HepG2 (cell line): ENCODE measurements around the gene CTRL. TPM values are rescaled to one million over a fixed set of nuclear protein-coding genes. Genes with fewer than 3 reads are reported as not detected.

Experiments
- HCFC1 ChIP-seq: fragments of 150-350 bp; IDR thresholded peaks from 2 replicates; pipeline ENCODE4 v1.6.1; 2014; ENCODE audit warnings: low read depth, low read length
- HOXA7 ChIP-seq: sonication (generic); formaldehyde crosslinking; IDR thresholded peaks from 2 replicates; pipeline ENCODE4 v1.8.1; 2022; ENCODE audit warnings: mild to moderate bottlenecking, missing genetic modification reagents, moderate library complexity
- IRX3 ChIP-seq: sonication (generic); formaldehyde crosslinking; IDR thresholded peaks from 2 replicates; pipeline ENCODE4 v1.8.1; 2023; ENCODE audit warnings: mild to moderate bottlenecking, low read depth, missing genetic modification reagents, borderline replicate concordance
- KAT8 ChIP-seq: IDR thresholded peaks from 2 replicates; pipeline ENCODE4 v1.6.1; 2016; ENCODE audit warnings: missing genetic modification reagents, missing compliant biosample characterization
- KLF6 ChIP-seq: IDR thresholded peaks from 2 replicates; pipeline ENCODE4 v1.8.0; 2016; ENCODE audit warnings: missing biosample characterization, missing genetic modification reagents
- MAF1 ChIP-seq: sonication (generic); formaldehyde crosslinking; IDR thresholded peaks from 2 replicates; pipeline ENCODE4 v1.5.0; 2020; ENCODE audit warnings: missing genetic modification reagents, borderline replicate concordance
- MTERF4 ChIP-seq: sonication (generic); formaldehyde crosslinking; IDR thresholded peaks from 2 replicates; pipeline ENCODE4 v1.8.0; 2023; ENCODE audit warnings: mild to moderate bottlenecking, missing genetic modification reagents
- MTF2 ChIP-seq: sonication (generic); formaldehyde crosslinking; IDR thresholded peaks from 2 replicates; pipeline ENCODE4 v1.5.0; 2020; ENCODE audit warnings: missing genetic modification reagents, borderline replicate concordance
- PAWR ChIP-seq: sonication (generic); formaldehyde crosslinking; IDR thresholded peaks from 2 replicates; pipeline ENCODE4 v1.4.0; 2020; ENCODE audit warnings: missing genetic modification reagents, mild to moderate bottlenecking, borderline replicate concordance
- SKIL ChIP-seq: sonication (generic); formaldehyde crosslinking; IDR thresholded peaks from 2 replicates; pipeline ENCODE4 v1.8.0; 2022; ENCODE audit warnings: missing genetic modification reagents, mild to moderate bottlenecking, moderate library complexity, borderline replicate concordance
- SOX13 ChIP-seq, 3 experiments: fragments of 450-650 bp in 1 of 3; sonication (generic) in 1 of 3; formaldehyde crosslinking in 1 of 3; IDR thresholded peaks in 2 of 3; conservative IDR thresholded peaks in 1 of 3; 2 replicates each; pipeline versions ENCODE4 v1.5.0 to v1.6.1; 2016 to 2020; ENCODE audit warnings: antibody characterized with exemption in 1 of 3, mild to moderate bottlenecking in 1 of 3, missing compliant biosample characterization in 1 of 3, missing genetic modification reagents in 1 of 3, moderate library complexity in 1 of 3
- TFE3 ChIP-seq: IDR thresholded peaks from 2 replicates; pipeline ENCODE4 v1.6.1; 2016
- TGIF2 ChIP-seq: IDR thresholded peaks from 2 replicates; pipeline ENCODE4 v1.6.1; 2016; ENCODE audit warnings: control low read depth, missing compliant biosample characterization
- ZNF160 ChIP-seq: sonication (generic); formaldehyde crosslinking; IDR thresholded peaks from 2 replicates; pipeline ENCODE4 v1.8.0; 2022; ENCODE audit warnings: mild to moderate bottlenecking, inconsistent platforms, missing genetic modification reagents
- ZNF17 ChIP-seq: sonication (generic); formaldehyde crosslinking; IDR thresholded peaks from 2 replicates; pipeline ENCODE4 v1.5.0; 2020; ENCODE audit warnings: mild to moderate bottlenecking, missing genetic modification reagents
- ZNF253 ChIP-seq: sonication (generic); formaldehyde crosslinking; IDR thresholded peaks from 2 replicates; pipeline ENCODE4 v1.8.0; 2022; ENCODE audit warnings: mild to moderate bottlenecking, missing genetic modification reagents, borderline replicate concordance
- ZNF512 ChIP-seq: sonication (generic); formaldehyde crosslinking; IDR thresholded peaks from 2 replicates; pipeline ENCODE4 v1.4.0; 2020; ENCODE audit warnings: mild to moderate bottlenecking, missing genetic modification reagents
- ZNF773 ChIP-seq: sonication (generic); formaldehyde crosslinking; IDR thresholded peaks from 2 replicates; pipeline ENCODE4 v1.4.0; 2020; ENCODE audit warnings: missing genetic modification reagents, borderline replicate concordance
- ZNF777 ChIP-seq: sonication (generic); formaldehyde crosslinking; IDR thresholded peaks from 2 replicates; pipeline ENCODE4 v1.4.0; 2020; ENCODE audit warnings: missing genetic modification reagents
- ZNF784 ChIP-seq: sonication (generic); formaldehyde crosslinking; IDR thresholded peaks from 2 replicates; pipeline ENCODE4 v1.5.1; 2020; ENCODE audit warnings: missing genetic modification reagents, mild to moderate bottlenecking, borderline replicate concordance
- ZNF788 ChIP-seq: sonication (generic); formaldehyde crosslinking; IDR thresholded peaks from 2 replicates; pipeline ENCODE4 v1.5.0; 2020; ENCODE audit warnings: mild to moderate bottlenecking, missing genetic modification reagents, borderline replicate concordance
- polyA plus RNA-seq, 8 experiments: library from polyadenylated mRNA; depleted of rRNA in 3 of 8; stranded (reverse) in 7 of 8; unstranded in 1 of 8; fragments of >200 nt; fragmentation: Illumina TruSeq in 4 of 8; extraction: Trizol in 4 of 8; gene quantifications; 2 replicates each; pipeline versions ENCODE4 v1.2.1 to v1.2.3, GENCODE V29; 2011 to 2016; ENCODE audit warnings: low read depth in 4 of 8, missing spikeins in 1 of 8, mixed read lengths in 1 of 8; ENCODE audit not compliant: insufficient read depth in 1 of 8
- total RNA-seq, 5 experiments: library from RNA; depleted of rRNA; stranded (reverse); fragments of >200 nt; fragmentation: Illumina TruSeq; extraction: Trizol; gene quantifications; 2 replicates each; pipeline ENCODE4 v1.2.3, GENCODE V29; 2016; ENCODE audit warnings: low read depth in 1 of 5

Gene CTRL
- total and polyA plus RNA-seq, 2 of the 13 experiments (the other 11 are each of a cell fraction or from before 2014, with no cell fraction given): 1.9 to 2.7 TPM

GRCh38 chr16:67936124-67936879 is 4.6 kb upstream of the CTRL start, which contains the start of gene PSMB10 (continued):
- TF ChIP-seq SKIL (CRISPR knock-in tag): peak; percentile 58
- no peak for TF ChIP-seq SOX13 (IDR thresholded peaks at IDR 0.05)
- 0 out of 4 replicates have a peak, but pooled peaks of 1 of the 2 experiments have one; percentile 45 for TF ChIP-seq SOX13 (CRISPR knock-in tag; conservative IDR thresholded peaks at IDR 0.05 in 1 of 2, IDR thresholded peaks at IDR 0.05 in 1 of 2)
- TF ChIP-seq ZNF773 (CRISPR knock-in tag): 0 out of 2 replicates have a peak, but pooled peaks have one; percentile 52
- TF ChIP-seq TFE3 (CRISPR knock-in tag): no peak
- no peak for TF ChIP-seq KLF6 (CRISPR knock-in tag)
- no peak for TF ChIP-seq HCFC1
- 0 out of 2 replicates have a peak, but pooled peaks have one; percentile 45 for TF ChIP-seq ZNF17 (CRISPR knock-in tag)
- peak; percentile 17; the same call in 1 of the 2 replicates for TF ChIP-seq TGIF2 (CRISPR knock-in tag)
- 0 out of 2 replicates have a peak, but pooled peaks have one; percentile 10 for TF ChIP-seq IRX3
- peak; percentile 82; the same call in 1 of the 2 replicates for TF ChIP-seq MTF2 (CRISPR knock-in tag)
- TF ChIP-seq ZNF784 (CRISPR knock-in tag): no peak
- TF ChIP-seq ZNF160: 0 out of 2 replicates have a peak, but pooled peaks have one; percentile 2
- TF ChIP-seq ZNF777 (CRISPR knock-in tag): no peak
- 0 out of 2 replicates have a peak, but pooled peaks have one; percentile 20 for TF ChIP-seq MTERF4 (CRISPR knock-in tag)
- TF ChIP-seq ZNF788 (CRISPR knock-in tag): 0 out of 2 replicates have a peak, but pooled peaks have one; percentile 2
- 0 out of 2 replicates have a peak, but pooled peaks have one; percentile 74 for TF ChIP-seq PAWR (CRISPR knock-in tag)
- 0 out of 2 replicates have a peak, but pooled peaks have one; percentile 64 for TF ChIP-seq MAF1 (CRISPR knock-in tag)
- no peak for TF ChIP-seq KAT8 (CRISPR knock-in tag)
- peak; percentile 43; the same call in 1 of the 2 replicates for TF ChIP-seq ZNF253 (CRISPR knock-in tag)
- TF ChIP-seq HOXA7 (CRISPR knock-in tag): no peak
- TF ChIP-seq ZNF512: 0 out of 2 replicates have a peak, but pooled peaks have one; percentile 30
